NT2/D1 (cell line): ENCODE data around the gene WDCP.

Experiments
- SUZ12 ChIP-seq: IDR thresholded peaks from 2 replicates; pipeline ENCODE4 v1.6.1; 2011; ENCODE audit not compliant: insufficient read length, insufficient read depth; ENCODE audit errors: extremely low read depth
- YY1 ChIP-seq: IDR thresholded peaks from 2 replicates; pipeline ENCODE4 v1.6.1; 2011; ENCODE audit not compliant: insufficient read length, insufficient read depth
- ZNF274 ChIP-seq: IDR thresholded peaks from 2 replicates; pipeline ENCODE4 v1.6.1; 2011; ENCODE audit warnings: mild to moderate bottlenecking, low read depth, low read length

DNA sequence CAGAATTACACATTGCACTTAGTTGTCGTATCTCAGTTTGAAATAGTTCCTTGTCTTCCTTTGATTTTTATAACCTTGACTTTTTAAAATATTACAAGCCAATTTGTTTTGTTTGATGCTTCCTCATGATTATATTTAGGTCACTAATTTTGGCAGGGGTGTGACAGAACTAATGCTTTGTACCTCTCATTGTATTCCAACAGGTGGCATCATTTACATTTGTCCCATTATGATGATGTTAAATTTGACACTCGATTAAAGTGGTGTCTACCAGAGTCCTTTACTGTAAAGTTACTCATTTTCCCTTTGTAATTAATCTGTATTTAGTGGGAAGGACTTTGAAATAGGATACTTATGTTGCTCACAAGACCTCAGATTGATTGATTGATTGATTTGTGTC is 58.8 kb downstream of the WDCP start:
- TF ChIP-seq ZNF274 (no peak), SUZ12 (no peak), YY1 (no peak)
